Measurements from ENCODE around the gene STXBP6. TPM values are rescaled to one million over a fixed set of nuclear protein-coding genes. Genes with fewer than 3 reads are reported as not detected.
A peak's percentile ranks its signal among the peaks of the same experiment; 100 is the strongest.

The STXBP6 gene
- total RNA-seq, 1 donor from 2014 or later, result 0.63 TPM

DNA sequence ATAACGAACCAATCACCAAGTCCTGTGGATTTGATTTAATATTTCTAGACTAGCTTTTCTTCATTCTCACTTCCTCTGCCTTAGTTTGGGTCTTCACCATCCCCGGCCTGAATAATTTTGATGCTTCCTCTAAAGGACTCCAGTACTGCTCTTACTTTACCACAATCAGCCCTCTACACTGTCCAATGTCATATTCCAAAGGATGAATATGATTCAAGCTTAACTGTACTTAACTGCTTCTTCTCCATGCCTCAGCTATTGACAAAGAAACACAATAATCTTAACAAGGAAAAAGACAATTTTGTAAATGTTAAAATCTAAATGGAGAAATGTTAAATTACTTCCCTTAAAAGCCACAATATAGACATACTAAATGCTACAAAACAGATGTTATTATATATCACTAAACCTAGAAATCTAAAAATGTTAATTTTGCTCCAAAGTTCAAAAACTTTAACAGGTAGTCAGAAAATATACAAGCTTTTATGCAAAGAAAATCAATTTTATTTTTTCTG is 70.2 kb downstream of the STXBP6 start:
- DNase-seq (ENCODE audit: low read depth), result no peak
- H3K4me3 ChIP-seq (ENCODE audit: low read depth, low read length), result no peak overlapping the region
- TF ChIP-seq, protein P1, sequence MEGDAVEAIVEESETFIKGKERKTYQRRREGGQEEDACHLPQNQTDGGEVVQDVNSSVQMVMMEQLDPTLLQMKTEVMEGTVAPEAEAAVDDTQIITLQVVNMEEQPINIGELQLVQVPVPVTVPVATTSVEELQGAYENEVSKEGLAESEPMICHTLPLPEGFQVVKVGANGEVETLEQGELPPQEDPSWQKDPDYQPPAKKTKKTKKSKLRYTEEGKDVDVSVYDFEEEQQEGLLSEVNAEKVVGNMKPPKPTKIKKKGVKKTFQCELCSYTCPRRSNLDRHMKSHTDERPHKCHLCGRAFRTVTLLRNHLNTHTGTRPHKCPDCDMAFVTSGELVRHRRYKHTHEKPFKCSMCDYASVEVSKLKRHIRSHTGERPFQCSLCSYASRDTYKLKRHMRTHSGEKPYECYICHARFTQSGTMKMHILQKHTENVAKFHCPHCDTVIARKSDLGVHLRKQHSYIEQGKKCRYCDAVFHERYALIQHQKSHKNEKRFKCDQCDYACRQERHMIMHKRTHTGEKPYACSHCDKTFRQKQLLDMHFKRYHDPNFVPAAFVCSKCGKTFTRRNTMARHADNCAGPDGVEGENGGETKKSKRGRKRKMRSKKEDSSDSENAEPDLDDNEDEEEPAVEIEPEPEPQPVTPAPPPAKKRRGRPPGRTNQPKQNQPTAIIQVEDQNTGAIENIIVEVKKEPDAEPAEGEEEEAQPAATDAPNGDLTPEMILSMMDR (conservative IDR thresholded peaks at IDR 0.05; ENCODE audit: low read depth, low read length), result no peak

DNA sequence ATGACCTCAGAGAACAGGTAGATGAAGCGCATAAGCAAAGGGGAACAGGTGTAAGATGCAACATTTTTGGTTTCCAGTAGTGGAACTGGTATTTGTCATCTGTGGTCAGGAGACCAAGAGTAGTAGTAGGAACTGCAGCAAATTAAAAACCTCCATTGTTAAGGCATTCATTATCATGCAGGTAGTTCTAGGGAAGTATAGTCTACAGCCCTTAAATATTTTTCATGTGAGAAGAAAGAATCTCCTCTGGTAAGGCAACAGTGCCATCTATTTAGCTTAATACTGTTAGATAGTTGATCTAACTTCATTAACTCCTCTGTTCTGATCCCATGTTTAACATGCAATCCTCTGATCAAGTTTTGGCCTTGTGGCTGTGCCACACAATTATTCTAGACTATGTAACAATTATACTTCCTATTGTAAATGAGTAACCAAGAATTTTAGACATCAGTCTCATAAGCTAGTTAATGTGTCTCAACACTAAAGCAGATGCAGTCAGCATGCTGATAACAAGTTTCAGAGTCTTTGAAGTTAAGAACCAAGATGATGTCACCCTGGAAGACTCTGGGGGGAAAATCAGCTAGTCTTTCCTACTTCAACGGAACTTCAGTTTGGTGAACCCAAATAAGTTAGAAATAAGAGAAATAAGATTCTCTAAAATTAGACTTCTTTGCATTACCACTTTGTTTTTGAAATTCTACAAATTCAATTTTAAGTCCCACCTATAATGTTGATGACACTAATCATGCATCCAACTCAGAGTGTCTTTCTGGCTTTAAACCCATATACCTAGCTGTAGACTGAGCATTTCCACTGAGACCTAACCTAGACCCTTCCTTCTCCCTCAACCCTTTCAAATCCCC is 70.9 kb downstream of the STXBP6 start:
- no peak overlapping the region for H3K4me3 ChIP-seq (ENCODE audit: low read depth, low read length)
- DNase-seq (ENCODE audit: low read depth), result peak; percentile 43
- TF ChIP-seq, protein P1 (conservative IDR thresholded peaks at IDR 0.05; ENCODE audit: low read depth, low read length), result no peak

DNA sequence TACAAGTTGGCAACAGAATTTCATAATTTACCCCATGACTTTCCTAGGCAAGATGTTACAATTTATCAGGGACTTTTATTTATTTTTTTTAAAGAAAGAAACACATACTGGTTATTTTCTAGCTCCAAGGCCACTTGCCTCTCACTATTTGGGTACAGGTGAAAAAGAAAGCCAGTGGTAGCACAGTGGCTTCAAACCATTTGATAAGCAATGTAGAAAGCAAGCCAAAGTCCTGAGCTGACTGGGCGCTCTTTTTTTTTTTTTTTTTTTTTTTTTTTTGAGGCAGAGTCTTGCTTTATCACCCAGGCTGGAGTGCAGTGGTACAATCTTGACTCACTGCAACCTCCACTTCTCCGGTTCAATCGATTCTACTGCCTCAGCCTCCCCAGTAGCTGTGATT is 73.3 kb downstream of the STXBP6 start:
- no peak for DNase-seq (ENCODE audit: low read depth)
- TF ChIP-seq, protein P1 (conservative IDR thresholded peaks at IDR 0.05; ENCODE audit: low read depth, low read length), result no peak
- H3K4me3 ChIP-seq (ENCODE audit: low read depth, low read length), result no peak overlapping the region

DNA sequence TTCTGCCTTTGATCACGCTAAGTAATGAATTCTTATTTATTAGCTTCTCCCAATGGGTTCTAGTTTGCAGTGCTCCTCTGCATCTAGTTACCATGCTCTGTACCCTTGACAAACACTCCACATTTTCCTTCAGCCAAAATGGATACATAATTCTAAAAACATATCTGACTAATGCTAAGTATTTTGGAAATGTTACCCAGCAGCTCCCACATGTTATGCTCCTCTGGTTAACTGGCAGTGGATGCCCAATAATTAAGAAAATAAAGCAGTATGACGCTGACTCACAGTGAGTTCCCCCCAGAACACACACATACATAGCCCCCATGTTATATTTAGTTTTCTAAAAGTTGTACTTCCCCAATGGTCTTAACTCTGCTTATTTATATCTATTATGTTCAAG is 74.6 kb downstream of the STXBP6 start:
- TF ChIP-seq, protein P1 (conservative IDR thresholded peaks at IDR 0.05; ENCODE audit: low read depth, low read length), result no peak
- no peak overlapping the region for H3K4me3 ChIP-seq (ENCODE audit: low read depth, low read length)
- DNase-seq (ENCODE audit: low read depth), result no peak

DNA sequence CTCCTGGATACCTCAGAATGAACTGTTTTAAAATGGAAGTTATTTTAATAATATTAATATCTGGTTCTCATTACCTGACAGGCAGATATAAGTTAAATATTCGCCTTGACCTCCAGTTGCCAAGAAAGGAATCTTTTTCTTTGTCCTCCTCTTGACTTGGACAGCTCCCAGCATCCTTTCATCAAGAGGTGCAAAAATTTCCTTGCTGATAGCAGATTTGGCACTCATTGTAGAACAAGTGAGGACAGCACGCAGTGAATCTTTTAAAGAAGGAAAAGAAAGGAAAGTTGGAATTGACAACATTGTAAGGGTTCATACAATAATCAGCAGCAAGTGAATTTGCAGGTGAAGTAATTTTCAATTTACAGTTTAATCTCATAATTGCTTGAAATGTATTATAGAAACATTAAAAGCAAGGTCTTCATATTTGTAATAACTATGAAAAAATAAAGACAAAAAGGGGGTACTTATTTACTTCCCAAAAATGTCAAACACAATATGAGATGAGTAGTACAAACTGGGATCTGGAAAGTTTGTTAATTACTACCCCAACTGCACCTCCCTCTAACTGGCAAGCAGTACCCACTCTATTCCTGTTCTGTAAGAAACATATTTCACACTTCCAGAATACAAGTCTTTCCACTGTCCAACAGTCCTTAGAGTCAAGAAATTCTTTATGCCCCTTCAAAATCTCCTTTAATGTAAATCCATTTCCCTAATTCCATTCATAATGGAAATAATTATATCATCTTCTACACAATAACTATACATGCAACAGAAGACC is 75.2 kb downstream of the STXBP6 start:
- no peak overlapping the region for H3K4me3 ChIP-seq (ENCODE audit: low read depth, low read length)
- DNase-seq (ENCODE audit: low read depth), result no peak
- TF ChIP-seq, protein P1 (conservative IDR thresholded peaks at IDR 0.05; ENCODE audit: low read depth, low read length), result no peak

DNA sequence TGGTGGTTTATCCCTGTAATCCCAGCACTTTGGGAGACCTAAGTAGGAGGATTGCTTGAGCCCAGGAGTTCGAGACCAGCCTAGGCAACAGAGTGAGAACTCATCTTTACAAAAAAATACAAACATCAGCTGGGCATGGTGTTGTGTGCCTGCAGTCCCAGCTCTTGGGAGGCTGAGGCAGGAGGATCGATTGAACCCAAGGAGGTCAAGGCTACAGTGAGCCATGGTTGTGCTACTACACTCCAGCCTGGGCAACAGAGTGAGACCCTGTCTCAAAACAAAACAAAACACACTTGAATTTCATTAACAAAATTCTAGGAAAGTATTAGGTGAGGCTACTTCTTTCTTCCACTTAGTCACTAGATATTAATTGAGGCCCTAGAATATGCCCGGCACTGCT is 77.1 kb downstream of the STXBP6 start:
- DNase-seq (ENCODE audit: low read depth), result no peak
- H3K4me3 ChIP-seq (ENCODE audit: low read depth, low read length), result no peak overlapping the region
- TF ChIP-seq, protein P1 (conservative IDR thresholded peaks at IDR 0.05; ENCODE audit: low read depth, low read length), result no peak
